AG04450 (cell line): ENCODE data around the gene RPL11. TPM values are rescaled to one million over a fixed set of nuclear protein-coding genes. Genes with fewer than 3 reads are reported as not detected.

Source experiments
- CTCF ChIA-PET: fragments of 300-600, 350-600 bp; formaldehyde crosslinking; extraction: SDS; loops from one replicate; lab custom pipeline; 2022; ENCODE audit warnings: antibody characterized with exemption, inconsistent platforms; lab: Charles Lee
- POLR2A ChIA-PET: fragments of 350-600 bp; formaldehyde crosslinking; extraction: SDS; loops from one replicate; lab custom pipeline; 2021; ENCODE audit warnings: antibody characterized with exemption, inconsistent platforms; lab: Yijun Ruan, JAX
- DNase-seq: peaks from one replicate; pipeline ENCODE4 v3.0.0-alpha.2; 2011; ENCODE audit warnings: low read depth, low spot score
- H3K27ac ChIP-seq: one replicate; pipeline ENCODE4 v1.5.1; 2012; ENCODE audit warnings: low read depth, low read length, control low read depth
- H3K27me3 ChIP-seq: one replicate; pipeline ENCODE4 v1.6.0; 2012; ENCODE audit warnings: low read length; ENCODE audit not compliant: control insufficient read depth, insufficient read depth
- H3K4me3 ChIP-seq: 2 replicates; pipeline ENCODE4 v1.5.1; 2011; ENCODE audit warnings: mild to moderate bottlenecking, low read depth, low read length, control low read depth
- H3K9me3 ChIP-seq: 2 replicates; pipeline ENCODE4 v1.5.1; 2012; ENCODE audit warnings: low read length; ENCODE audit not compliant: control insufficient read depth, insufficient read depth
- CTCF ChIP-seq: IDR thresholded peaks from 2 replicates; pipeline ENCODE4 v1.5.1; 2011; ENCODE audit warnings: low read depth, low read length, control low read depth, inconsistent platforms
- polyA plus RNA-seq: library from polyadenylated mRNA; depleted of rRNA; stranded (reverse); fragments of >200 nt; gene quantifications from 2 replicates; pipeline ENCODE4 v1.2.3, GENCODE V29; 2011

RPL11 gene
- polyA plus RNA-seq, 1 experiment = 2,055 TPM

- CTCF ChIA-PET = interaction anchor here (0.7 to 1.0 kb wide), 2 partner anchors 52 to 317 kb away, joined by 3 to 4 read pairs; no protein-coding TSS in a partner anchor
- no peak overlapping the region for H3K4me3 ChIP-seq
- no peak overlapping the region for H3K27ac ChIP-seq
- POLR2A ChIA-PET = no interaction called here
- TF ChIP-seq CTCF = no peak
- H3K9me3 ChIP-seq = no peaks in the 10 kb centered on the region
- DNase-seq = no peak
- no peaks in the 10 kb centered on the region for H3K27me3 ChIP-seq
Measured at GRCh38 chr1:23720256-23720995, 28.8 kb downstream of the RPL11 start.

- no peak for TF ChIP-seq CTCF
- H3K4me3 ChIP-seq = no peak overlapping the region
- no peak for DNase-seq
- no peaks in the 10 kb centered on the region for H3K9me3 ChIP-seq
- POLR2A ChIA-PET = interaction anchor here (0.6 kb wide), 1 partner anchor 273 kb away, joined by 4 read pairs; no protein-coding TSS in a partner anchor
- H3K27me3 ChIP-seq = no peaks in the 10 kb centered on the region
- CTCF ChIA-PET = interaction anchor here (0.7 kb wide), 1 partner anchor 40 kb away, joined by 3 read pairs; no protein-coding TSS in a partner anchor
- H3K27ac ChIP-seq = no peak overlapping the region
Measured at GRCh38 chr1:23722652-23723051, 31.0 kb downstream of the RPL11 start.

- H3K9me3 ChIP-seq = no peaks in the 10 kb centered on the region
- POLR2A ChIA-PET = interaction anchor here (1.7 kb wide), 1 partner anchor 35 kb away, joined by 13 read pairs; the partner anchor contains the start of gene RPL11
- no peak for TF ChIP-seq CTCF
- H3K4me3 ChIP-seq = no peak overlapping the region
- no peak for DNase-seq
- CTCF ChIA-PET = interaction anchor here (0.7 to 1.4 kb wide), 6 partner anchors 9 to 178 kb away, joined by 3 to 15 read pairs (median 4); partner anchors contain the start of gene RPL11
- no peaks in the 10 kb centered on the region for H3K27me3 ChIP-seq
- H3K27ac ChIP-seq = no peak overlapping the region
Measured at GRCh38 chr1:23726686-23727085, 35.1 kb downstream of the RPL11 start.

- no peak for TF ChIP-seq CTCF
- DNase-seq = peak; percentile 83
- no peaks in the 10 kb centered on the region for H3K27me3 ChIP-seq
- CTCF ChIA-PET = interaction anchor here (0.9 to 1.4 kb wide), 2 partner anchors 10 to 36 kb away, joined by 3 to 5 read pairs; partner anchors contain the start of gene RPL11
- POLR2A ChIA-PET = interaction anchor here (0.7 to 1.7 kb wide), 2 partner anchors 12 to 35 kb away, joined by 3 to 13 read pairs; partner anchors contain the start of gene RPL11
- H3K27ac ChIP-seq = peak overlapping the region; percentile 73
- no peak overlapping the region for H3K4me3 ChIP-seq
- H3K9me3 ChIP-seq = no peaks in the 10 kb centered on the region
Measured at GRCh38 chr1:23727362-23727811, 35.8 kb downstream of the RPL11 start.
